NT2/D1 (cell line): ENCODE measurements around the gene ATG9B.

ENCODE experiments used
- YY1 ChIP-seq: IDR thresholded peaks from 2 replicates; pipeline ENCODE4 v1.6.1; 2011; ENCODE audit not compliant: insufficient read length, insufficient read depth
- ZNF274 ChIP-seq: IDR thresholded peaks from 2 replicates; pipeline ENCODE4 v1.6.1; 2011; ENCODE audit warnings: mild to moderate bottlenecking, low read depth, low read length

GRCh38 chr7:150979713-150980390 is 44.4 kb downstream of the ATG9B start:
- TF ChIP-seq YY1 (no peak), ZNF274 (no peak)
